Vagina (tissue), 2 donors: ENCODE data around the gene SH3GL2. TPM values are rescaled to one million over a fixed set of nuclear protein-coding genes. Genes with fewer than 3 reads are reported as not detected.

ENCODE experiments used
- DNase-seq, 2 donors: peaks; one replicate each; pipeline ENCODE4 v3.0.0-alpha.2; 2017; ENCODE audit errors: extremely low spot score in 2 of 2
- H3K27ac ChIP-seq: fragments of 200-600 bp; sonication (generic); one replicate; pipeline ENCODE4 v1.5.1; 2019
- H3K27me3 ChIP-seq: fragments of 200-600 bp; sonication (generic); one replicate; pipeline ENCODE4 v1.5.1; 2019
- H3K36me3 ChIP-seq, 2 donors: fragments of 200-600 bp; sonication (generic); one replicate each; pipeline ENCODE4 v1.5.1; 2017 to 2019
- H3K4me1 ChIP-seq: fragments of 200-600 bp; sonication (generic); one replicate; pipeline ENCODE4 v1.5.1; 2019
- H3K4me3 ChIP-seq, 2 donors: fragments of 200-600 bp; sonication (generic); 1 replicate in 1 of 2; 2 replicates in 1 of 2; pipeline ENCODE4 v1.5.1; 2016 to 2019
- H3K9me3 ChIP-seq: fragments of 200-600 bp; sonication (generic); one replicate; pipeline ENCODE4 v1.5.1; 2019
- CTCF ChIP-seq, 3 experiments: fragments of 450-650 bp in 2 of 3; fragments of 200-600 bp in 1 of 3; sonication (generic) in 1 of 3; IDR thresholded peaks; one replicate each; pipeline ENCODE4 v1.5.1; 2017 to 2019; ENCODE audit warnings: antibody characterized with exemption in 3 of 3, mild to moderate bottlenecking in 2 of 3, moderate library complexity in 2 of 3
- POLR2A ChIP-seq, 2 donors: fragments of 450-650 bp; IDR thresholded peaks; one replicate each; pipeline ENCODE4 v1.6.1; 2017; ENCODE audit warnings: antibody characterized with exemption in 2 of 2, mild to moderate bottlenecking in 2 of 2, moderate library complexity in 2 of 2
- POLR2AphosphoS5 ChIP-seq, 2 donors: sonication (generic); formaldehyde crosslinking; IDR thresholded peaks; one replicate each; pipeline ENCODE4 v1.9.0; 2017; ENCODE audit warnings: antibody characterized with exemption in 2 of 2, mild to moderate bottlenecking in 2 of 2, low read depth in 1 of 2; ENCODE audit not compliant: insufficient read depth in 1 of 2
- intact Hi-C: fragments of 100-400 bp; cut with DNase I; formaldehyde crosslinking; loops from one replicate; pipeline ENCODE4 v1.15.1; 2023
- total RNA-seq: library from RNA; depleted of rRNA; stranded (reverse); fragments of >200 nt; gene quantifications from one replicate; pipeline ENCODE4 v1.2.3, GENCODE V29; 2016

Gene SH3GL2
- total RNA-seq, 1 donor from 2014 or later: not detected

- DNase-seq: no peak
- TF ChIP-seq CTCF (IDR thresholded peaks at IDR 0.05) (no peak), POLR2AphosphoS5 (IDR thresholded peaks at IDR 0.05; ENCODE audit: insufficient read depth in 1 of 2, low read depth in 1 of 2) (no peak), POLR2A (IDR thresholded peaks at IDR 0.05) (no peak)
- Histone ChIP-seq H3K27me3 (no peaks in the 10 kb centered on the region), H3K36me3 (no peaks in the 10 kb centered on the region), H3K9me3 (no peaks in the 10 kb centered on the region), H3K4me3 (no peak overlapping the region), H3K4me1 (no peaks in the 10 kb centered on the region), H3K27ac (no peak overlapping the region)
- intact Hi-C loops: loop anchor here (10.0 kb wide), 1 partner anchor 62 kb away; no protein-coding TSS in a partner anchor
These were observed 223.5 kb downstream of the SH3GL2 start for GRCh38 chr9:17802249-17802857.

GRCh38 chr9:17807613-17808282 lies 228.9 kb downstream of the SH3GL2 start:
- TF ChIP-seq POLR2AphosphoS5 (IDR thresholded peaks at IDR 0.05; ENCODE audit: insufficient read depth in 1 of 2, low read depth in 1 of 2) (no peak), POLR2A (IDR thresholded peaks at IDR 0.05) (no peak)
- Histone ChIP-seq H3K4me3 (no peak overlapping the region), H3K4me1 (no peaks in the 10 kb centered on the region), H3K36me3 (no peaks in the 10 kb centered on the region), H3K27ac (no peak overlapping the region), H3K9me3 (no peaks in the 10 kb centered on the region), H3K27me3 (no peaks in the 10 kb centered on the region)
- intact Hi-C loops: loop anchor here (10.0 kb wide), 1 partner anchor 57 kb away; no protein-coding TSS in a partner anchor
- DNase-seq: no peak

GRCh38 chr9:17810317-17810716 lies 231.5 kb downstream of the SH3GL2 start:
- no peaks in the 10 kb centered on the region for H3K36me3 ChIP-seq
- no peak for DNase-seq
- H3K27me3 ChIP-seq: no peaks in the 10 kb centered on the region
- intact Hi-C loops: loop anchor here (10.0 kb wide), 1 partner anchor 404 kb away; no protein-coding TSS in a partner anchor
- TF ChIP-seq POLR2AphosphoS5 (IDR thresholded peaks at IDR 0.05; ENCODE audit: insufficient read depth in 1 of 2, low read depth in 1 of 2) (no peak), POLR2A (IDR thresholded peaks at IDR 0.05) (no peak), CTCF (IDR thresholded peaks at IDR 0.05) (no peak)
- H3K4me3 ChIP-seq: no peak overlapping the region
- H3K4me1 ChIP-seq: no peaks in the 10 kb centered on the region
- no peak overlapping the region for H3K27ac ChIP-seq
- no peaks in the 10 kb centered on the region for H3K9me3 ChIP-seq

- Histone ChIP-seq H3K9me3 (no peaks in the 10 kb centered on the region), H3K4me1 (no peaks in the 10 kb centered on the region), H3K4me3 (no peak overlapping the region), H3K36me3 (no peaks in the 10 kb centered on the region), H3K27me3 (no peaks in the 10 kb centered on the region), H3K27ac (no peak overlapping the region)
- TF ChIP-seq POLR2A (IDR thresholded peaks at IDR 0.05): no peak
- TF ChIP-seq CTCF (IDR thresholded peaks at IDR 0.05): peak; percentile 53 to 92 (median 75)
- no peak for TF ChIP-seq POLR2AphosphoS5 (IDR thresholded peaks at IDR 0.05; ENCODE audit: insufficient read depth in 1 of 2, low read depth in 1 of 2)
- intact Hi-C loops: loop anchor here (10.0 kb wide), 1 partner anchor 404 kb away; no protein-coding TSS in a partner anchor
- no peak for DNase-seq
These were observed 232.1 kb downstream of the SH3GL2 start for GRCh38 chr9:17810728-17811571.

- intact Hi-C loops: loop anchor here (10.0 kb wide), 1 partner anchor 401 kb away; no protein-coding TSS in a partner anchor
- no peaks in the 10 kb centered on the region for H3K4me1 ChIP-seq
- no peak overlapping the region for H3K4me3 ChIP-seq
- no peaks in the 10 kb centered on the region for H3K9me3 ChIP-seq
- DNase-seq: no peak
- H3K27ac ChIP-seq: no peak overlapping the region
- no peak for TF ChIP-seq CTCF (IDR thresholded peaks at IDR 0.05)
- no peak for TF ChIP-seq POLR2AphosphoS5 (IDR thresholded peaks at IDR 0.05; ENCODE audit: insufficient read depth in 1 of 2, low read depth in 1 of 2)
- TF ChIP-seq POLR2A (IDR thresholded peaks at IDR 0.05): no peak
- no peaks in the 10 kb centered on the region for H3K27me3 ChIP-seq
- no peaks in the 10 kb centered on the region for H3K36me3 ChIP-seq
These were observed 234.9 kb downstream of the SH3GL2 start for GRCh38 chr9:17813798-17814197.
